Esophagus muscularis mucosa (tissue), 4 donors: Measurements from ENCODE around the gene MAGEF1. TPM values are rescaled to one million over a fixed set of nuclear protein-coding genes. Genes with fewer than 3 reads are reported as not detected.

Source experiments
- DNase-seq: peaks from one replicate; pipeline ENCODE4 v3.0.0-alpha.2; 2017; ENCODE audit errors: extremely low spot score
- H3K27ac ChIP-seq, 4 donors: fragments of 200-600 bp; sonication (generic); replicated peaks in 1 of 4; 1 replicate in 3 of 4; 2 replicates in 1 of 4; pipeline ENCODE4 v1.5.1; 2016 to 2019; ENCODE audit warnings: mild to moderate bottlenecking in 1 of 4
- H3K27me3 ChIP-seq, 4 donors: fragments of 200-600 bp; sonication (generic); one replicate each; pipeline versions ENCODE4 v1.5.1 to v1.6.0; 2016 to 2019
- H3K36me3 ChIP-seq, 4 donors: fragments of 200-600 bp; sonication (generic); one replicate each; pipeline ENCODE4 v1.5.1; 2016 to 2019
- H3K4me1 ChIP-seq, 4 donors: fragments of 200-600 bp; sonication (generic); one replicate each; pipeline ENCODE4 v1.5.1; 2016 to 2019
- H3K4me3 ChIP-seq, 4 donors: fragments of 200-600 bp; sonication (generic); 1 replicate in 2 of 4; 2 replicates in 2 of 4; pipeline ENCODE4 v1.5.1; 2016 to 2019; ENCODE audit warnings: mild to moderate bottlenecking in 4 of 4, moderate library complexity in 1 of 4
- H3K9me3 ChIP-seq, 4 donors: fragments of 200-600 bp; sonication (generic); 1 replicate in 3 of 4; 2 replicates in 1 of 4; pipeline ENCODE4 v1.5.1; 2016 to 2019
- CTCF ChIP-seq, 3 experiments: fragments of 200-600 bp in 2 of 3; fragments of 450-650 bp in 1 of 3; sonication (generic) in 2 of 3; IDR thresholded peaks; one replicate each; pipeline ENCODE4 v1.5.1; 2017 to 2019; ENCODE audit warnings: antibody characterized with exemption in 3 of 3, mild to moderate bottlenecking in 2 of 3, moderate library complexity in 1 of 3
- POLR2AphosphoS5 ChIP-seq, 2 donors: sonication (generic); formaldehyde crosslinking; IDR thresholded peaks; one replicate each; pipeline ENCODE4 v1.6.1; 2017; ENCODE audit warnings: antibody characterized with exemption in 2 of 2
- WGBS: methylation state at CpG from one replicate; pipeline ENCODE4 v1.1.5; 2018; 5-methylcytosine and 5-hydroxymethylcytosine counted together
- intact Hi-C: fragments of 100-400 bp; cut with DNase I; formaldehyde crosslinking; loops from one replicate; pipeline ENCODE4 v1.15.1; 2023
- total RNA-seq, 4 donors: library from RNA; depleted of rRNA; stranded (reverse); fragments of >200 nt; gene quantifications; one replicate each; pipeline versions ENCODE4 v1.1.0 to v1.2.1, GENCODE V29; 2016

The MAGEF1 gene
- total RNA-seq, 4 donors from 2014 or later, result 23.5 to 50.9 (median 34.1) TPM

- WGBS, result 85% methylated on average over 6 of the region's 6 CpGs
- Histone ChIP-seq H3K27me3 (no peaks in the 10 kb centered on the region), H3K4me1 (peaks cover 0 to 7% (median 0%) of the 10 kb centered on the region in 4 donors), H3K27ac (no peak overlapping the region), H3K36me3 (no peaks in the 10 kb centered on the region), H3K9me3 (no peaks in the 10 kb centered on the region), H3K4me3 (no peak overlapping the region)
- no peak for DNase-seq
- intact Hi-C loops, result no loop called here
- no peak for TF ChIP-seq CTCF (IDR thresholded peaks at IDR 0.05)
- no peak for TF ChIP-seq POLR2AphosphoS5 (IDR thresholded peaks at IDR 0.05)
These were observed 50.9 kb downstream of the MAGEF1 start for GRCh38 chr3:184660931-184661330.

Other genes with a start within 250 kb of the MAGEF1 start
- 1 to 10 TPM; 1.5 to 6.1 (median 3.5) TPM for gene EPHB3, start 150.3 kb downstream of the MAGEF1 start, total RNA-seq
- 10 to 100 TPM; 31.0 to 39.0 (median 32.6) TPM for gene VPS8, start 100.1 kb upstream of the MAGEF1 start, total RNA-seq